Measurements from ENCODE around the gene PLCH2.

GRCh38 chr1:2480986-2481364, 4.9 kb downstream of the PLCH2 start:
- TF ChIP-seq POLR2AphosphoS5 (IDR thresholded peaks at IDR 0.05; ENCODE audit: insufficient read depth in 1 of 2, low read depth in 1 of 2) = no peak
- TF ChIP-seq, protein P1, sequence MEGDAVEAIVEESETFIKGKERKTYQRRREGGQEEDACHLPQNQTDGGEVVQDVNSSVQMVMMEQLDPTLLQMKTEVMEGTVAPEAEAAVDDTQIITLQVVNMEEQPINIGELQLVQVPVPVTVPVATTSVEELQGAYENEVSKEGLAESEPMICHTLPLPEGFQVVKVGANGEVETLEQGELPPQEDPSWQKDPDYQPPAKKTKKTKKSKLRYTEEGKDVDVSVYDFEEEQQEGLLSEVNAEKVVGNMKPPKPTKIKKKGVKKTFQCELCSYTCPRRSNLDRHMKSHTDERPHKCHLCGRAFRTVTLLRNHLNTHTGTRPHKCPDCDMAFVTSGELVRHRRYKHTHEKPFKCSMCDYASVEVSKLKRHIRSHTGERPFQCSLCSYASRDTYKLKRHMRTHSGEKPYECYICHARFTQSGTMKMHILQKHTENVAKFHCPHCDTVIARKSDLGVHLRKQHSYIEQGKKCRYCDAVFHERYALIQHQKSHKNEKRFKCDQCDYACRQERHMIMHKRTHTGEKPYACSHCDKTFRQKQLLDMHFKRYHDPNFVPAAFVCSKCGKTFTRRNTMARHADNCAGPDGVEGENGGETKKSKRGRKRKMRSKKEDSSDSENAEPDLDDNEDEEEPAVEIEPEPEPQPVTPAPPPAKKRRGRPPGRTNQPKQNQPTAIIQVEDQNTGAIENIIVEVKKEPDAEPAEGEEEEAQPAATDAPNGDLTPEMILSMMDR (IDR thresholded peaks at IDR 0.05) = no peak
